Erythroblast (primary cell): ENCODE data around the gene MERTK.

Source experiments
- GATA1 ChIP-seq: IDR thresholded peaks from 2 replicates; pipeline ENCODE4 v1.6.1; 2011; ENCODE audit warnings: low read depth, mild to moderate bottlenecking, control low read depth, low read length, moderate library complexity
- POLR2A ChIP-seq: IDR thresholded peaks from 2 replicates; pipeline ENCODE4 v1.6.1; 2011; ENCODE audit warnings: mild to moderate bottlenecking, low read length

DNA sequence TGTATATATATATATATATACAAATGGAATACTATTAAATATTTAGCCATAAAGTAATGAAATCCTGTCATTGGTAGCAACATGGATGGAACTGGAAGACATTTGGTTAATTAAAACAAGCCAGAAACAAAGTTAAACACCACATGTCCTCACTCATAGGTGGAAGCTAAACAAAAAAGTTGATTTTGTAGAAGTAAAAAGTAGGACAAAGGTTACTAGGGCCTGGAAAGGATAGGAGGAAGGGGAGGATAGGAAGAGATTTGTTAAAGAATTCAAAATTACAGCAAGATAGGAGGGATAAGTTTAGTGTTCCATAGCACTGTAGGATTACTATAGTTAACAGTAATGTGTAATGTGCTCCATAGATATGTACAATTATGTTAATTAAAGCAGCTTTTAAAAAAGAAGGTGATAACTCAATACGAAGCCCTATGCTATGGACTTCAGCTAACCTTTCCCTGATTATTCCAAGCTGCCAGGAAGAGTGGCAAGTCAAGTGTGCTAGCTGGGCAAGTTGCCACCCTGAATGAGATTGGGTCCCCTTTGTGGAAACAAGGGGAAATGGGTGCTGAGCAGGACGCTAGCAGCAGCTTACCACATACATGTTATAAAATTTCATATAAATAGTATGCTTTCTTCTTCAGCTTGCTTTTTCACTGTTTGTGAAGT lies 12.3 kb downstream of the MERTK start:
- TF ChIP-seq POLR2A, result no peak
- TF ChIP-seq GATA1, result no peak
